Tibial nerve (tissue), 4 donors: ENCODE results near the gene CFAP46. TPM values are rescaled to one million over a fixed set of nuclear protein-coding genes. Genes with fewer than 3 reads are reported as not detected.

Source experiments
- DNase-seq, 2 donors: peaks; one replicate each; pipeline ENCODE4 v3.0.0-alpha.2; 2019; ENCODE audit warnings: low spot score in 2 of 2
- H3K27ac ChIP-seq, 4 donors: fragments of 200-600 bp; sonication (generic) in 3 of 4; one replicate each; pipeline ENCODE4 v1.5.1; 2017 to 2019; ENCODE audit warnings: mild to moderate bottlenecking in 1 of 4
- H3K27me3 ChIP-seq, 2 donors: fragments of 200-600 bp; sonication (generic) in 1 of 2; one replicate each; pipeline versions ENCODE4 v1.5.1 to v1.6.0; 2017 to 2019
- H3K36me3 ChIP-seq, 3 donors: fragments of 200-600 bp; sonication (generic); one replicate each; pipeline ENCODE4 v1.5.1; 2018 to 2019
- H3K4me1 ChIP-seq, 4 donors: fragments of 200-600 bp; sonication (generic) in 3 of 4; one replicate each; pipeline ENCODE4 v1.5.1; 2017 to 2019
- H3K4me3 ChIP-seq, 4 donors: fragments of 200-600 bp; sonication (generic) in 3 of 4; one replicate each; pipeline ENCODE4 v1.5.1; 2017 to 2019; ENCODE audit warnings: mild to moderate bottlenecking in 1 of 4, moderate library complexity in 1 of 4
- H3K9me3 ChIP-seq, 4 donors: fragments of 200-600 bp; sonication (generic) in 3 of 4; one replicate each; pipeline ENCODE4 v1.5.1; 2017 to 2019
- EP300 ChIP-seq, 2 donors: sonication (generic); formaldehyde crosslinking; IDR thresholded peaks; one replicate each; pipeline ENCODE4 v1.6.1; 2017; ENCODE audit warnings: antibody characterized with exemption in 2 of 2, mild to moderate bottlenecking in 1 of 2
- POLR2A ChIP-seq, 2 donors: fragments of 450-650 bp; IDR thresholded peaks; one replicate each; pipeline ENCODE4 v1.6.1; 2017; ENCODE audit warnings: antibody characterized with exemption in 2 of 2, mild to moderate bottlenecking in 2 of 2, moderate library complexity in 2 of 2
- WGBS, 2 donors: methylation state at CpG; one replicate each; pipeline ENCODE4 v1.1.5; 2018; 5-methylcytosine and 5-hydroxymethylcytosine counted together
- total RNA-seq, 4 donors: library from RNA; depleted of rRNA; stranded (reverse); fragments of >200 nt; gene quantifications; one replicate each; pipeline ENCODE4 v1.1.0, GENCODE V29; 2016
- TF ChIP-seq, protein P1 (sequence below), 5 experiments: fragments of 200-600 bp in 3 of 5; fragments of 450-650 bp in 2 of 5; sonication (generic) in 3 of 5; IDR thresholded peaks; one replicate each; pipeline ENCODE4 v1.5.1; 2016 to 2019; ENCODE audit warnings: antibody characterized with exemption in 5 of 5, mild to moderate bottlenecking in 3 of 5, moderate library complexity in 2 of 5

The CFAP46 gene
- total RNA-seq, 4 donors from 2014 or later, result 0.90 to 1.4 TPM; not detected in 2

DNA sequence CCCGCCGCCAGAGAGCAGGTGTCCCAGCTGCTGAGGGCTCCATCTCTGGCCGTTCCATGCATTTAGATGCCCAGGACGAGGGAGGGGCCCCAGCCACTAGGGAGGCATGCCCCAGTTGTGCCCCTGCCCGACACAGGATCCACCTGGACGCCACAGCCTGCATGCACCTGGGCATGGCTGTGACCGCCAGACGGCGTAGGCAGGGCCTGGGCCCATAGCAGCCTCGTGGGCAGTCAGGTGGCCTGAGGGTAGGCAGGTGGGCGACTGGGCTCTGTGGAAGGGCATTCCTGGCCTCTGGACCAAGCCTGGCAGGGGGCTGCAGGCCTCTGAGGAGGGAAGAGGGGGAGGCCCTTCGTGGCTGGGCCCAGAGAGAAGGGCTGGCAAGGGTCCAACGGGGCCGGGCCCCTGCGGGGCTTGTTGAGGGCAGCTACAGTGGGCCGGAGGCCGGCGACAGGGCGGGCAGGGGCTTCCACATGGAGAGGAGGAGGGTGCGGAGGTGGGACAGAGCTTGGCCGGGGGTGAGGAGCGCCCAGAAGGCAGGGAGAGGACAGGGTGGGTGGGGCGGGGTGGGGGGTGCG, 80.4 kb downstream of the CFAP46 start:
- H3K4me1 ChIP-seq, result peaks cover 0 to 10% (median 3%) of the 10 kb centered on the region in 4 donors
- H3K36me3 ChIP-seq, result no peaks in the 10 kb centered on the region
- no peak overlapping the region for H3K4me3 ChIP-seq
- H3K27ac ChIP-seq, result no peak overlapping the region
- H3K27me3 ChIP-seq, result peaks cover 0 to 28% of the 10 kb centered on the region in 2 donors
- WGBS, 2 donors, result 50% methylated on average over 16 of the region's 24 CpGs
- DNase-seq, result no peak
- H3K9me3 ChIP-seq, result peaks cover 0 to 9% (median 0%) of the 10 kb centered on the region in 4 donors
- TF ChIP-seq, protein P1, sequence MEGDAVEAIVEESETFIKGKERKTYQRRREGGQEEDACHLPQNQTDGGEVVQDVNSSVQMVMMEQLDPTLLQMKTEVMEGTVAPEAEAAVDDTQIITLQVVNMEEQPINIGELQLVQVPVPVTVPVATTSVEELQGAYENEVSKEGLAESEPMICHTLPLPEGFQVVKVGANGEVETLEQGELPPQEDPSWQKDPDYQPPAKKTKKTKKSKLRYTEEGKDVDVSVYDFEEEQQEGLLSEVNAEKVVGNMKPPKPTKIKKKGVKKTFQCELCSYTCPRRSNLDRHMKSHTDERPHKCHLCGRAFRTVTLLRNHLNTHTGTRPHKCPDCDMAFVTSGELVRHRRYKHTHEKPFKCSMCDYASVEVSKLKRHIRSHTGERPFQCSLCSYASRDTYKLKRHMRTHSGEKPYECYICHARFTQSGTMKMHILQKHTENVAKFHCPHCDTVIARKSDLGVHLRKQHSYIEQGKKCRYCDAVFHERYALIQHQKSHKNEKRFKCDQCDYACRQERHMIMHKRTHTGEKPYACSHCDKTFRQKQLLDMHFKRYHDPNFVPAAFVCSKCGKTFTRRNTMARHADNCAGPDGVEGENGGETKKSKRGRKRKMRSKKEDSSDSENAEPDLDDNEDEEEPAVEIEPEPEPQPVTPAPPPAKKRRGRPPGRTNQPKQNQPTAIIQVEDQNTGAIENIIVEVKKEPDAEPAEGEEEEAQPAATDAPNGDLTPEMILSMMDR (IDR thresholded peaks at IDR 0.05), result no peak
- TF ChIP-seq POLR2A (IDR thresholded peaks at IDR 0.05) (no peak), EP300 (IDR thresholded peaks at IDR 0.05) (no peak)

DNA sequence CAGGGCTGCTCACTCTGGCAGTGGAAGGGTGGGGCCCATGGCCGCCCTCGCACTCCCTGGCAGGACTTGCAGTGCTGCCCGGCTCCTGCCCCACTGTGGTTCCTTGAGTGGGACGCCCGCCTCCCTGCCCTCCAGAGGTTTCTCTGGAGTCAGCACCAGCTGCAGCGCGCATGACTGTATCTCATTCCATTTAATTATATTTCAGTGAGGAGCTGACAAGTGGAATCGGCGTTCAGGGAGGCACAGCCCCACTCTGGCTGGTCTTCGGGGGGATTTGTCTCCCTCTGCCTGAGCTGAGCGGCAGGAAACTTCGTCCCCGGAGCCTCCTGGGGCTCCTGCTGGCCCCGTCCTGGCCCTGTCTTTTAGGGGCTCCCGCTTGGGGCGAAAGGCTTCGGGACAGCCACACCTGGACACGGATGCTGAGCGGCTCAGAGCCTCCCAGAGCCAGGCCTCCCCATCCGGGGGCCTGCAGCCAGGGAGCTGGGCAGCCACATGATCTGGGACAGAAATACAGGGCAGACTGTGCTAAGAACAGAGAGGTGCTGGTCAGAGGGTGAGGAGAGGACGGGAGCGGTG, 81.2 kb downstream of the CFAP46 start:
- DNase-seq, result no peak
- TF ChIP-seq, protein P1 (IDR thresholded peaks at IDR 0.05), result no peak
- TF ChIP-seq EP300 (IDR thresholded peaks at IDR 0.05) (no peak), POLR2A (IDR thresholded peaks at IDR 0.05) (no peak)
- H3K36me3 ChIP-seq, result no peaks in the 10 kb centered on the region
- peaks cover 0 to 10% (median 3%) of the 10 kb centered on the region in 4 donors for H3K4me1 ChIP-seq
- peaks cover 0 to 17% (median 0%) of the 10 kb centered on the region in 4 donors for H3K9me3 ChIP-seq
- no peak overlapping the region for H3K4me3 ChIP-seq
- H3K27me3 ChIP-seq, result peaks cover 0 to 28% of the 10 kb centered on the region in 2 donors
- WGBS, 2 donors, result 72 to 87% methylated on average over 22 of the region's 22 CpGs
- no peak overlapping the region for H3K27ac ChIP-seq

DNA sequence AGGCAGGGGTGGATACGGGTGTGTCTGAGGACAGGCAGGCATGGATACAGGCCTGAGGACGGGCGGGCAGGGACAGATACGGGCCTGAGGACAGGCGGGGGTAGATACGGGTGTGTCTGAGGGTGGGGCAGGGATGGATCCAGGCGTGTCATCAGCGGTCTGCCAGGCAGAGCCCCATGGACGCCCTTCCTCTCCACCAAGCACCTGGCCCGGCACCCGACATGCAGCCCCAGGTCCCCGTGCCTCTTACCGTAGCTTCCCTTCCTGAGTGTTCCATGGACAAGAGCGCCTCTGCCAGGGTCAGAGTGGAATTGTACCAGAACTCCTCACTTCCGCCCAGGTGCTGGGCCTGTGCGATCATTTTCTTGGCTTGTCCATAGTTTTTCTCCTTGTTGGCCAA, 81.8 kb downstream of the CFAP46 start:
- peaks cover 0 to 23% (median 0%) of the 10 kb centered on the region in 4 donors for H3K9me3 ChIP-seq
- peaks cover 0 to 10% (median 3%) of the 10 kb centered on the region in 4 donors for H3K4me1 ChIP-seq
- DNase-seq, result no peak
- TF ChIP-seq EP300 (IDR thresholded peaks at IDR 0.05) (no peak), POLR2A (IDR thresholded peaks at IDR 0.05) (no peak)
- TF ChIP-seq, protein P1 (IDR thresholded peaks at IDR 0.05), result no peak
- 93% methylated on average over 16 of the region's 16 CpGs for WGBS, 2 donors
- H3K27ac ChIP-seq, result no peak overlapping the region
- no peaks in the 10 kb centered on the region for H3K36me3 ChIP-seq
- H3K4me3 ChIP-seq, result no peak overlapping the region
- H3K27me3 ChIP-seq, result peaks cover 0 to 28% of the 10 kb centered on the region in 2 donors

DNA sequence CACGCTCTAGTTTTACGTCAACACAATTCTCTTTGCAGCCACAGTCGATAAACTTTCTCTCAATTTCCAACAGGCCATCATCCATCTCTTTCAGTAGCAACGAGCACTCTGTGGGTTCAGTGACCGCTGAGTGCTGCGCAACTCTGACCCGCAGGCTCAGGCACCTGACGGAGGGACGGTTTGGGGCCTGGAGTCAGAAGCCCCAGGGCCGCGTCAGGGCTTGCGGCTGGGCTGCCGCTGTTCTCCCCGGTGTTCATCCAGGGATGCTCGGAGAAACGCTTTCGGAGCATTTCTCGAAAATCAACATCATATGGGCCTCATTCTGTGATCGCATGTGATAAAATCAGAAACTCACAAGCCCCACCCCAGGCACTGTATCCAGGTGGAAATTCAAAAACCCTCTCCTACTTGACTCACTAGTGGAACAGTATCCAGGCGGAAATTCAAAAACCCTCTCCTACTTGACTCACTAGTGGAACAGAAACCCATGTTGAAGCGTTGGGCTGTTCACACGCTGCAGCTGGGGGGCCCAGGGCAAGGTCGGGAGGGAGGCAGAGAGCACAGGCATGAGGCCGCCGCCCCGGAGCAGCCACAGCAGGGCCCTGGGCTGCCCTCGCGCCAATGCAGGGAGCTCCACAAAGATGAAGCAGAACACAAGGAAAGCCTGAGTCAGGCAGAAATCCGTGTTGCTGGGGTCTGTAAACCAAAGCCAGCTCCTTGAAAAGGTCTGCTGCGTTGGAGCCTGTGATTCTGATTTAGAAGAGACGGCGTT, 83.1 kb downstream of the CFAP46 start:
- H3K27ac ChIP-seq, result no peak overlapping the region
- DNase-seq, result no peak
- peaks cover 0 to 10% (median 3%) of the 10 kb centered on the region in 4 donors for H3K4me1 ChIP-seq
- H3K4me3 ChIP-seq, result no peak overlapping the region
- peaks cover 0 to 28% of the 10 kb centered on the region in 2 donors for H3K27me3 ChIP-seq
- no peak for TF ChIP-seq POLR2A (IDR thresholded peaks at IDR 0.05)
- no peak for TF ChIP-seq EP300 (IDR thresholded peaks at IDR 0.05)
- TF ChIP-seq, protein P1 (IDR thresholded peaks at IDR 0.05), result no peak
- 88 to 90% methylated on average over 27 to 32 of the region's 32 CpGs for WGBS, 2 donors
- peaks cover 0 to 27% (median 0%) of the 10 kb centered on the region in 4 donors for H3K9me3 ChIP-seq
- no peaks in the 10 kb centered on the region for H3K36me3 ChIP-seq
